OCI-LY1 (cell line): Measurements from ENCODE around the gene SLC6A4.

ENCODE experiments used
- H2AFZ ChIP-seq: fragments of 200-600 bp; sonication (generic), shearing (Covaris generic); 2 replicates; pipeline ENCODE4 v1.6.0; 2014; ENCODE audit warnings: antibody characterized with exemption, mild to moderate bottlenecking, low read length
- H3F3A ChIP-seq: fragments of 200-600 bp; sonication (generic), shearing (Covaris generic); 2 replicates; pipeline ENCODE4 v1.6.0; 2014; ENCODE audit warnings: mild to moderate bottlenecking, antibody characterized with exemption, low read length, moderate library complexity; ENCODE audit not compliant: insufficient read depth
- H3K27ac ChIP-seq: fragments of 200-600 bp; sonication (generic); 2 replicates; pipeline ENCODE4 v1.5.1; 2014; ENCODE audit warnings: low read length, mixed run types, mild to moderate bottlenecking, low read depth; ENCODE audit not compliant: poor library complexity, severe bottlenecking
- H3K27me3 ChIP-seq: fragments of 200-600 bp; sonication (generic); 2 replicates; pipeline ENCODE4 v1.6.0; 2014; ENCODE audit warnings: antibody characterized with exemption, mild to moderate bottlenecking, low read length, moderate library complexity; ENCODE audit not compliant: insufficient read depth
- H3K36me3 ChIP-seq: fragments of 200-600 bp; sonication (generic); 2 replicates; pipeline ENCODE4 v1.6.1; 2014; ENCODE audit warnings: mild to moderate bottlenecking, antibody characterized with exemption, low read length, moderate library complexity, mixed read lengths; ENCODE audit not compliant: insufficient read depth
- H3K4me1 ChIP-seq: fragments of 200-600 bp; sonication (generic); 2 replicates; pipeline ENCODE4 v1.5.1; 2014; ENCODE audit warnings: mild to moderate bottlenecking, low read length, moderate library complexity; ENCODE audit not compliant: insufficient read depth, severe bottlenecking
- H3K4me2 ChIP-seq: fragments of 200-600 bp; sonication (generic), shearing (Covaris generic); 2 replicates; pipeline ENCODE4 v1.6.1; 2014; ENCODE audit warnings: low read length
- H3K4me3 ChIP-seq: fragments of 200-600 bp; sonication (generic); 2 replicates; pipeline ENCODE4 v1.5.1; 2014; ENCODE audit warnings: low read length, low read depth, mild to moderate bottlenecking, mixed read lengths; ENCODE audit not compliant: poor library complexity, severe bottlenecking
- H3K79me2 ChIP-seq: fragments of 200-600 bp; shearing (Covaris generic); 2 replicates; pipeline ENCODE4 v1.6.1; 2016; ENCODE audit warnings: mixed run types, low read length, mixed read lengths; ENCODE audit not compliant: insufficient read depth
- H3K9ac ChIP-seq: fragments of 200-600 bp; sonication (generic), shearing (Covaris generic); 2 replicates; pipeline ENCODE4 v1.6.1; 2014; ENCODE audit warnings: mild to moderate bottlenecking, low read length, mixed read lengths
- H3K9me2 ChIP-seq: fragments of 200-600 bp; sonication (generic), shearing (Covaris generic); 2 replicates; pipeline ENCODE4 v1.6.1; 2014; ENCODE audit warnings: low read depth, mild to moderate bottlenecking, low read length, mixed read lengths
- H3K9me3 ChIP-seq: fragments of 200-600 bp; shearing (Covaris generic); 2 replicates; pipeline ENCODE4 v1.6.1; 2014; ENCODE audit warnings: low read length, mixed read lengths
- H4K20me1 ChIP-seq: fragments of 200-600 bp; sonication (generic), shearing (Covaris generic); 2 replicates; pipeline ENCODE4 v1.6.0; 2016; ENCODE audit warnings: mild to moderate bottlenecking, low read length; ENCODE audit not compliant: insufficient read depth
- EZH2 ChIP-seq: fragments of 200-600 bp; sonication (generic), shearing (Covaris generic); IDR thresholded peaks from 2 replicates; pipeline ENCODE4 v1.8.0; 2017; ENCODE audit warnings: borderline replicate concordance, mixed run types, mild to moderate bottlenecking, antibody characterized with exemption, low read length, moderate library complexity, mixed read lengths
- TF ChIP-seq, protein P1 (sequence below): fragments of 200-600 bp; sonication (generic), shearing (Covaris generic); IDR thresholded peaks from 2 replicates; pipeline ENCODE4 v1.5.1; 2017; ENCODE audit warnings: mild to moderate bottlenecking, antibody characterized with exemption, low read length, moderate library complexity, mixed read lengths

The SLC6A4 gene

DNA sequence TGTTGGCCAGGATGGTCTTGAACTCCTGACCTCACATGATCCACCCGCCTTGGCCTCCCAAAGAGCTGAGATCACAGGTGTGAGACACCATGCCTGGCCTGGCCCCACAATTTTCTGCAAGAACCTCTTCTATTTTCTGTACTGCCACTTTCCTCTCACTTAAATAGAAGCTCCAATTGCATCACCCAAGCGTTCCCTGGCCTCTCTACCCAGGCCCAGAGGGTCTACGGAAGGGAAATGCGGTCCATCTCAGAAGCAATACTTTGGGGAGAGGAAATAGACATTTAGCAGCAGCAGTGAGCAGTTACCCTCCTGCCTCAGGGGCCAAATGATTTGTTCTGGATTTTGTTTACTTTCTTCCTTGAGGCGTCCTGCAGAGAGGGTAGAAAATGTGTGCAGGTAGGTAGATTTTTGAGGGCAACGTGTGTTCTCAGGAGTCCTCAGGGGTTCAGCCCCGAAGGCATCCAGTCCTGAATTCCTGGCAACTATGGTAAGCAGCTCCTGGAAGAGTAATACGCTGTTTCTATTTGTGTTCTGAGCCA is 11.0 kb downstream of the SLC6A4 start:
- no peaks in the 10 kb centered on the region for H3K79me2 ChIP-seq
- no peak overlapping the region for H3K27ac ChIP-seq
- H3K9me3 ChIP-seq = no peaks in the 10 kb centered on the region
- no peaks in the 10 kb centered on the region for H3K4me1 ChIP-seq
- no peaks in the 10 kb centered on the region for H3K36me3 ChIP-seq
- no peak overlapping the region for H3K9ac ChIP-seq
- no peaks in the 10 kb centered on the region for H3K9me2 ChIP-seq
- H4K20me1 ChIP-seq = no peaks in the 10 kb centered on the region
- TF ChIP-seq, protein P1, sequence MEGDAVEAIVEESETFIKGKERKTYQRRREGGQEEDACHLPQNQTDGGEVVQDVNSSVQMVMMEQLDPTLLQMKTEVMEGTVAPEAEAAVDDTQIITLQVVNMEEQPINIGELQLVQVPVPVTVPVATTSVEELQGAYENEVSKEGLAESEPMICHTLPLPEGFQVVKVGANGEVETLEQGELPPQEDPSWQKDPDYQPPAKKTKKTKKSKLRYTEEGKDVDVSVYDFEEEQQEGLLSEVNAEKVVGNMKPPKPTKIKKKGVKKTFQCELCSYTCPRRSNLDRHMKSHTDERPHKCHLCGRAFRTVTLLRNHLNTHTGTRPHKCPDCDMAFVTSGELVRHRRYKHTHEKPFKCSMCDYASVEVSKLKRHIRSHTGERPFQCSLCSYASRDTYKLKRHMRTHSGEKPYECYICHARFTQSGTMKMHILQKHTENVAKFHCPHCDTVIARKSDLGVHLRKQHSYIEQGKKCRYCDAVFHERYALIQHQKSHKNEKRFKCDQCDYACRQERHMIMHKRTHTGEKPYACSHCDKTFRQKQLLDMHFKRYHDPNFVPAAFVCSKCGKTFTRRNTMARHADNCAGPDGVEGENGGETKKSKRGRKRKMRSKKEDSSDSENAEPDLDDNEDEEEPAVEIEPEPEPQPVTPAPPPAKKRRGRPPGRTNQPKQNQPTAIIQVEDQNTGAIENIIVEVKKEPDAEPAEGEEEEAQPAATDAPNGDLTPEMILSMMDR = no peak
- no peak for TF ChIP-seq EZH2
- no peaks in the 10 kb centered on the region; the same call in 1 of the 2 replicates for H3K27me3 ChIP-seq
- no peak overlapping the region for H3K4me2 ChIP-seq
- H3K4me3 ChIP-seq = no peak overlapping the region
- H3F3A ChIP-seq = no peaks in the 10 kb centered on the region
- no peak overlapping the region for H2AFZ ChIP-seq

GRCh38 chr17:30222721-30223175 is 12.7 kb downstream of the SLC6A4 start:
- Histone ChIP-seq H3F3A (no peaks in the 10 kb centered on the region), H2AFZ (no peak overlapping the region)

GRCh38 chr17:30222251-30222650 is 13.2 kb downstream of the SLC6A4 start:
- H3K9ac ChIP-seq = no peak overlapping the region
- TF ChIP-seq, protein P1 = no peak
- TF ChIP-seq EZH2 = no peak
- H3F3A ChIP-seq = no peaks in the 10 kb centered on the region
- H3K9me2 ChIP-seq = no peaks in the 10 kb centered on the region
- no peaks in the 10 kb centered on the region for H4K20me1 ChIP-seq
- H3K4me2 ChIP-seq = no peak overlapping the region
- H3K4me3 ChIP-seq = no peak overlapping the region
- H3K79me2 ChIP-seq = no peaks in the 10 kb centered on the region
- no peaks in the 10 kb centered on the region for H3K36me3 ChIP-seq
- H3K4me1 ChIP-seq = no peaks in the 10 kb centered on the region
- no peak overlapping the region for H2AFZ ChIP-seq
- H3K27me3 ChIP-seq = no peaks in the 10 kb centered on the region
- no peaks in the 10 kb centered on the region for H3K9me3 ChIP-seq
- H3K27ac ChIP-seq = no peak overlapping the region

More at GRCh38 chr17:30222721-30223175, 12.7 kb downstream of the SLC6A4 start:
- TF ChIP-seq EZH2 = no peak
- TF ChIP-seq, protein P1 = no peak
- no peaks in the 10 kb centered on the region for H3K36me3 ChIP-seq
- no peaks in the 10 kb centered on the region for H3K27me3 ChIP-seq
- H3K79me2 ChIP-seq = no peaks in the 10 kb centered on the region
- no peaks in the 10 kb centered on the region for H4K20me1 ChIP-seq
- no peaks in the 10 kb centered on the region for H3K4me1 ChIP-seq
- H3K9me2 ChIP-seq = no peaks in the 10 kb centered on the region
- no peak overlapping the region for H3K4me3 ChIP-seq
- no peak overlapping the region for H3K27ac ChIP-seq
- no peaks in the 10 kb centered on the region for H3K9me3 ChIP-seq
- H3K4me2 ChIP-seq = no peak overlapping the region
- no peak overlapping the region for H3K9ac ChIP-seq
